Adrenal gland (tissue), 12 donors: ENCODE measurements around the gene NAT14. TPM values are rescaled to one million over a fixed set of nuclear protein-coding genes. Genes with fewer than 3 reads are reported as not detected.

ENCODE experiments used
- DNase-seq, 7 donors: peaks; one replicate each; pipeline ENCODE4 v3.0.0-alpha.2; 2019 to 2020
- H3K27ac ChIP-seq, 5 donors: fragments of 200-600 bp; sonication (generic) in 4 of 5; 1 replicate in 3 of 5; 2 replicates in 2 of 5; pipeline versions ENCODE4 v1.5.1 to v1.8.0; 2016 to 2020; ENCODE audit warnings: mild to moderate bottlenecking in 1 of 5
- H3K27me3 ChIP-seq: fragments of 200-600 bp; 2 replicates; pipeline ENCODE4 v1.8.0; 2021
- H3K36me3 ChIP-seq, 2 donors: fragments of 200-600 bp; replicated peaks in 1 of 2; 1 replicate in 1 of 2; 2 replicates in 1 of 2; pipeline versions ENCODE4 v1.5.1 to v1.8.0; 2018 to 2022
- H3K4me1 ChIP-seq, 2 donors: fragments of 200-600 bp; replicated peaks in 1 of 2; 1 replicate in 1 of 2; 2 replicates in 1 of 2; pipeline versions ENCODE4 v1.5.1 to v1.8.0; 2018 to 2021
- H3K4me3 ChIP-seq, 4 donors: fragments of 200-600 bp; sonication (generic) in 3 of 4; one replicate each; pipeline ENCODE4 v1.5.1; 2016 to 2018
- H3K9me3 ChIP-seq, 3 donors: fragments of 200-600 bp; sonication (generic) in 1 of 3; replicated peaks in 1 of 3; 1 replicate in 2 of 3; 2 replicates in 1 of 3; pipeline versions ENCODE4 v1.5.1 to v1.8.0; 2016 to 2021
- POLR2A ChIP-seq, 2 donors: fragments of 450-650 bp; IDR thresholded peaks; one replicate each; pipeline ENCODE4 v1.6.1; 2017; ENCODE audit warnings: antibody characterized with exemption in 2 of 2, mild to moderate bottlenecking in 2 of 2, moderate library complexity in 1 of 2
- WGBS, 4 donors: extraction: QIAGEN DNeasy Blood & Tissue Kit in 2 of 4; methylation state at CpG; one replicate each; pipeline versions ENCODE4 v1.1.5 to v1.1.7; 2013 to 2017; 5-methylcytosine and 5-hydroxymethylcytosine counted together
- intact Hi-C, 2 donors: fragments of 100-400 bp; cut with DNase I; formaldehyde crosslinking; loops; one replicate each; pipeline versions ENCODE4 v1.14.1 to v1.15.0; 2022 to 2023
- polyA plus RNA-seq, 3 donors: library from polyadenylated mRNA; stranded (reverse); fragments of 200-250 nt in 2 of 3; fragments of 350-450 nt in 1 of 3; fragmentation: Illumina TruSeq in 1 of 3; extraction: RNeasy Lipid Tissue Mini Kit (QIAGEN cat#74804) in 1 of 3; gene quantifications; one replicate each; pipeline ENCODE4 v1.2.3, GENCODE V29; 2013 to 2014
- total RNA-seq, 9 donors: library from RNA; depleted of rRNA in 4 of 9; stranded (reverse); fragments of >200 nt in 4 of 9; fragments of 120-200 nt in 1 of 9; fragmentation: NEBNext Ultra II Directional in 1 of 9; extraction: Animal tissue kit (Norgen Biotek cat#: 25700) in 1 of 9; gene quantifications; one replicate each; pipeline versions ENCODE4 v1.1.0 to v1.2.4, GENCODE V29; 2013 to 2023
- TF ChIP-seq, protein P1 (sequence below), 6 experiments: fragments of 450-650 bp in 4 of 6; fragments of 200-600 bp in 2 of 6; sonication (generic) in 1 of 6; IDR thresholded peaks; 1 replicate in 5 of 6; 2 replicates in 1 of 6; pipeline versions ENCODE4 v1.5.1 to v1.8.0; 2016 to 2021; ENCODE audit warnings: antibody characterized with exemption in 6 of 6, mild to moderate bottlenecking in 2 of 6, moderate library complexity in 1 of 6
- donor health status: healthy with polysubstance abuse.
- donor health status: Bipolar disorder and iron deficiency.
- donor health status: DM: yes; HTN: yes; CAD: no.
- donor health status: DM: no; HTN: no; CAD: no.
- donor health status: DM: no; HTN: no; CAD: no.
- donor health status: DM: yes; HTN: yes; CAD: no.

Gene NAT14
- total and polyA plus RNA-seq, 12 donors = 4.9 to 108 (median 18.7) TPM

DNA sequence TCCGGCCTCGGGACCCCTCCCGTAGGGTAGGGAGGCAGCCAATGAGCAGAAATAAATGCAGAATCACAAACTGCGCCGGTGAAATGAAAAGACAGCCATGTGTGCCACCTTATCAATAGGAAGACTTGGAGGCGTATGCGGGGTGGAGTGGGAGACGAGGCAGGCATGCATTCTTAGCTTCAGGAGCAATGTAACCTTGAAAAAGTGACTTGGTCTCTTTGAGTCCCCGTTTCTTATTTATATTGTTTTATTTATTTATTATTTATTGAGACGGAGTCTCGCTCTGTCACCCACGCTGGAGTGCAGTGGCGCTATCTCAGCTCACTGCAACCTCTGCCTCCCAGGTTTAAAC is 19.2 kb downstream of the NAT14 start:
- intact Hi-C loops = loop anchor here in 1 of 2 donors (5.0 to 10.0 kb wide), 2 partner anchors 42 to 359 kb away; partner anchors contain the start of genes C19orf85, ISOC2 and TNNT1
- TF ChIP-seq, protein P1, sequence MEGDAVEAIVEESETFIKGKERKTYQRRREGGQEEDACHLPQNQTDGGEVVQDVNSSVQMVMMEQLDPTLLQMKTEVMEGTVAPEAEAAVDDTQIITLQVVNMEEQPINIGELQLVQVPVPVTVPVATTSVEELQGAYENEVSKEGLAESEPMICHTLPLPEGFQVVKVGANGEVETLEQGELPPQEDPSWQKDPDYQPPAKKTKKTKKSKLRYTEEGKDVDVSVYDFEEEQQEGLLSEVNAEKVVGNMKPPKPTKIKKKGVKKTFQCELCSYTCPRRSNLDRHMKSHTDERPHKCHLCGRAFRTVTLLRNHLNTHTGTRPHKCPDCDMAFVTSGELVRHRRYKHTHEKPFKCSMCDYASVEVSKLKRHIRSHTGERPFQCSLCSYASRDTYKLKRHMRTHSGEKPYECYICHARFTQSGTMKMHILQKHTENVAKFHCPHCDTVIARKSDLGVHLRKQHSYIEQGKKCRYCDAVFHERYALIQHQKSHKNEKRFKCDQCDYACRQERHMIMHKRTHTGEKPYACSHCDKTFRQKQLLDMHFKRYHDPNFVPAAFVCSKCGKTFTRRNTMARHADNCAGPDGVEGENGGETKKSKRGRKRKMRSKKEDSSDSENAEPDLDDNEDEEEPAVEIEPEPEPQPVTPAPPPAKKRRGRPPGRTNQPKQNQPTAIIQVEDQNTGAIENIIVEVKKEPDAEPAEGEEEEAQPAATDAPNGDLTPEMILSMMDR (IDR thresholded peaks at IDR 0.05) = no peak
- no peak for TF ChIP-seq POLR2A (IDR thresholded peaks at IDR 0.05)
- H3K4me3 ChIP-seq = no peak overlapping the region
- no peaks in the 10 kb centered on the region for H3K36me3 ChIP-seq
- H3K27me3 ChIP-seq = no peaks in the 10 kb centered on the region
- DNase-seq = no peak
- no peaks in the 10 kb centered on the region for H3K9me3 ChIP-seq
- H3K27ac ChIP-seq = no peak overlapping the region
- 23 to 32% (median 27%) methylated on average over 13 of the region's 13 CpGs for WGBS, 4 donors
- no peaks in the 10 kb centered on the region for H3K4me1 ChIP-seq

DNA sequence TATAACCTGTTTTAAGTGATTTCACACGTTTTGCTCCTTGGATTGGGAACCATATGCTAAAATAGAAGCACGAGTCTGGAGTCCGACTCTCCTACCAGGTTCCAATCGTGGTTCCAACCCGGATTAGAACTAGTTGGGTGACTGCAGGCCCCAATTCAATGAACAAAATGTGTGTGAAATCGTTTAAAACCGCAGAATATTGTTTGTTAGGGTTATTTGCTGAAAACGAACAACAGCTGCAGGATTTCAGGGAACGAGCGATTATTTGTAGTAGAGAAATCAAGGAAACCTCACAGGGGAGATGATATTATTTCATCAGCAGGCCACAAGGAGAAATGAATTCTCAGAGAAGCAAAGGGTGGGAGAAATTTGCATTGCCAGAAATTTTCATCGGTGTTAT is 20.0 kb downstream of the NAT14 start:
- Histone ChIP-seq H3K9me3 (no peaks in the 10 kb centered on the region), H3K27ac (no peak overlapping the region), H3K36me3 (no peaks in the 10 kb centered on the region), H3K27me3 (no peaks in the 10 kb centered on the region), H3K4me1 (no peaks in the 10 kb centered on the region), H3K4me3 (no peak overlapping the region)
- WGBS, 4 donors = 71 to 81% (median 72%) methylated on average over 11 of the region's 11 CpGs
- intact Hi-C loops = loop anchor here (5.0 to 10.0 kb wide), 3 partner anchors 43 to 368 kb away; partner anchors contain the start of genes C19orf85 (in 1 of the 2), ISOC2 (in 1 of the 2) and TNNT1 (in 1 of the 2)
- TF ChIP-seq, protein P1 (IDR thresholded peaks at IDR 0.05) = no peak
- no peak for TF ChIP-seq POLR2A (IDR thresholded peaks at IDR 0.05)
- no peak for DNase-seq

DNA sequence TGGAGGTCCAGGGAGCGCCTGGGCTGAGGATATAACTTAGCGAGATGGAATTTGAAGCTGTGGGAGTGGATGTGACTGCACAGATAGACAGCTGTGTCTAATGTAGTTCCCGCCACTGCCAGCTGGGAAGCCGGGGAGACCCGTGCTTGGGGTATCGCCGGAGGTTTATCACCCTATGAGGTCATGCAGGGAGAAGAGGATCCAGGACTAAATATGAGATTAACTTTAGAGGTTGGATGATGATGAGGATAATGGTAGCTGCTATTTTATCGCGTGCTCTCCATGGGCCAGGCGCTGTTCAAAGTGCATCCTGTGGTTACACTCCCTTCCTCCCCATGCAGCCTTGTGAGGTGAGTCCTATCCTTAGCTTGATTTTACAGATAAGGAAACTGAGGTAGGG is 23.1 kb downstream of the NAT14 start:
- Histone ChIP-seq H3K4me1 (no peaks in the 10 kb centered on the region), H3K9me3 (no peaks in the 10 kb centered on the region), H3K36me3 (no peaks in the 10 kb centered on the region), H3K27me3 (no peaks in the 10 kb centered on the region), H3K27ac (no peak overlapping the region), H3K4me3 (no peak overlapping the region)
- intact Hi-C loops = loop anchor here (5.0 to 10.0 kb wide), 2 partner anchors 363 to 371 kb away; partner anchors contain the start of gene TNNT1 (in 1 of the 2)
- TF ChIP-seq, protein P1 (IDR thresholded peaks at IDR 0.05) = no peak
- TF ChIP-seq POLR2A (IDR thresholded peaks at IDR 0.05) = no peak
- WGBS, 4 donors = 69 to 73% (median 71%) methylated on average over 10 of the region's 10 CpGs
- no peak for DNase-seq

DNA sequence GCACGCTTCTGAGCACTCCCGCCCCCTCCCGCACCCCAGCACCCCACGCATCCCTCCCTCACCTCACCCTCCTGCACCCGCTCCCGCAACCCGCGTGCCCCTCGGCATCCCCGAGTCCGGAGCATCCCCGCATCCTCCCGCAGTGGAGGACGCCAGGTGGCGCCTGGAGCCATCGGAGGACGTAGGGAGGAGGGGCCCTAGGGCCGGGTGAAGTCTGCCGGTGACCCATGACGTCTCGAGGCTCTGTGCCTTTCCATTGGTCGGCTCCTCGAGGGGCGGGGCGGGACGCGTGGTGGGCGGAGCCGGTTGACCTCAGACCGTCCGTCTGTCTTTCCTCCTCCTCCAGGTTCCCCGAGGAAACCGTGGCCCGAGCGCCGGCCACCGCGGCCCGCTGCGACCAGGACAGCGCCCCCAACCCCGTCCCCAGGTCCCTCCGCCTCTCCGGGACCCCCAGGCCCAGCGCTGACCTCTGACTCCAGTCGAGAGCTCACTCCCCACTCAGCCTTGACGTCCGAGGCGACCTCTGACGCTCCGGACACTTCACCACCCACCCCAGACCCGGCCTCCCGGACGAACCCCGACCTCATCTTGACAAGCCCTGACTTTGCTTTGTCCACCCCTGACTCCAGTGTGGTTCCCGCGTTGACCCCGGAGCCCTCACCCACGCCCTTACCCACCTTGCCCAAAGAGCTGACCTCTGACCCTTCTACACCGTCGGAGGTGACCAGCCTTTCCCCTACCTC is 32.1 kb downstream of the NAT14 start:
- peak overlapping the region in 2 of 4 donors; percentile 37 to 63 for H3K4me3 ChIP-seq

More for the DNA sequence above, 32.1 kb downstream of the NAT14 start:
- H3K9me3 ChIP-seq = no peaks in the 10 kb centered on the region
- WGBS, 4 donors = 7 to 19% (median 10%) methylated on average over 24 to 61 of the region's 61 CpGs
- H3K4me1 ChIP-seq = no peaks in the 10 kb centered on the region
- no peaks in the 10 kb centered on the region for H3K36me3 ChIP-seq
- no peaks in the 10 kb centered on the region for H3K27me3 ChIP-seq
- DNase-seq = peak; percentile 92 to 97 (median 94)
- TF ChIP-seq POLR2A (IDR thresholded peaks at IDR 0.05) = peak in 1 of 2 donors; percentile 32
- TF ChIP-seq, protein P1 (IDR thresholded peaks at IDR 0.05) = peak; percentile 72 to 96 (median 92)
- peak overlapping the region in 4 of 5 donors; percentile 55 to 82 (median 64) for H3K27ac ChIP-seq
- intact Hi-C loops = loop anchor here (2.0 to 10.0 kb wide), 3 partner anchors 112 to 288 kb away; no protein-coding TSS in a partner anchor
